HepG2 (cell line): Measurements from ENCODE around the gene UQCRC1. TPM values are rescaled to one million over a fixed set of nuclear protein-coding genes. Genes with fewer than 3 reads are reported as not detected.
A peak's percentile ranks its signal among the peaks of the same experiment; 100 is the strongest.

Experiments
- FOXJ3 ChIP-seq: sonication (generic); formaldehyde crosslinking; IDR thresholded peaks from 2 replicates; pipeline ENCODE4 v1.4.0; 2020; ENCODE audit warnings: missing genetic modification reagents, mild to moderate bottlenecking, borderline replicate concordance
- GLMP ChIP-seq: sonication (generic); formaldehyde crosslinking; IDR thresholded peaks from 2 replicates; pipeline ENCODE4 v1.9.0; 2021; ENCODE audit warnings: missing genetic modification reagents, mild to moderate bottlenecking, borderline replicate concordance
- KDM5A ChIP-seq: fragments of 200-600 bp; sonication (generic); IDR thresholded peaks from 2 replicates; pipeline ENCODE4 v1.7.0; 2018; ENCODE audit warnings: antibody characterized with exemption, mild to moderate bottlenecking, low read length, borderline replicate concordance
- NCOA2 ChIP-seq: sonication (generic); formaldehyde crosslinking; IDR thresholded peaks from 2 replicates; pipeline ENCODE4 v1.8.0; 2022; ENCODE audit warnings: inconsistent platforms
- NR2F6 ChIP-seq, 2 experiments: IDR thresholded peaks; 2 replicates each; pipeline ENCODE4 v1.6.1; 2016; ENCODE audit warnings: antibody characterized with exemption in 1 of 2, mild to moderate bottlenecking in 1 of 2
- SOX6 ChIP-seq, 2 experiments: fragments of 450-650 bp in 1 of 2; sonication (generic) in 1 of 2; formaldehyde crosslinking in 1 of 2; IDR thresholded peaks; 2 replicates each; pipeline versions ENCODE4 v1.4.0 to v1.6.1; 2017 to 2020; ENCODE audit warnings: antibody characterized with exemption in 1 of 2, mild to moderate bottlenecking in 1 of 2, missing genetic modification reagents in 1 of 2
- THYN1 ChIP-seq: sonication (generic); formaldehyde crosslinking; IDR thresholded peaks from 2 replicates; pipeline ENCODE4 v1.8.1; 2023; ENCODE audit warnings: low read depth, mild to moderate bottlenecking, moderate library complexity, missing genetic modification reagents, borderline replicate concordance
- U2AF1 ChIP-seq: fragments of 200-400 bp; formaldehyde crosslinking; optimal IDR thresholded peaks from 2 replicates; pipeline ENCODE3; 2017; ENCODE audit warnings: mild to moderate bottlenecking, low read depth, low read length
- ZNF317 ChIP-seq: sonication (generic); formaldehyde crosslinking; IDR thresholded peaks from 2 replicates; pipeline ENCODE4 v1.5.0; 2020; ENCODE audit warnings: mild to moderate bottlenecking, missing genetic modification reagents
- ZNF414 ChIP-seq: sonication (generic); formaldehyde crosslinking; IDR thresholded peaks from 2 replicates; pipeline ENCODE4 v1.5.0; 2020; ENCODE audit warnings: missing genetic modification reagents
- ZNF749 ChIP-seq: sonication (generic); formaldehyde crosslinking; IDR thresholded peaks from 2 replicates; pipeline ENCODE4 v1.8.0; 2022; ENCODE audit warnings: mild to moderate bottlenecking, missing genetic modification reagents, moderate library complexity, borderline replicate concordance
- ZNF766 ChIP-seq: sonication (generic); formaldehyde crosslinking; IDR thresholded peaks from 2 replicates; pipeline ENCODE4 v1.5.0; 2020; ENCODE audit warnings: missing genetic modification reagents, borderline replicate concordance
- polyA plus RNA-seq, 8 experiments: library from polyadenylated mRNA; depleted of rRNA in 3 of 8; stranded (reverse) in 7 of 8; unstranded in 1 of 8; fragments of >200 nt; fragmentation: Illumina TruSeq in 4 of 8; extraction: Trizol in 4 of 8; gene quantifications; 2 replicates each; pipeline versions ENCODE4 v1.2.1 to v1.2.3, GENCODE V29; 2011 to 2016; ENCODE audit warnings: low read depth in 4 of 8, missing spikeins in 1 of 8, mixed read lengths in 1 of 8; ENCODE audit not compliant: insufficient read depth in 1 of 8
- total RNA-seq, 5 experiments: library from RNA; depleted of rRNA; stranded (reverse); fragments of >200 nt; fragmentation: Illumina TruSeq; extraction: Trizol; gene quantifications; 2 replicates each; pipeline ENCODE4 v1.2.3, GENCODE V29; 2016; ENCODE audit warnings: low read depth in 1 of 5
- TF ChIP-seq, protein P1 (sequence below): sonication (generic); formaldehyde crosslinking; IDR thresholded peaks from 2 replicates; pipeline ENCODE4 v1.5.0; 2020; ENCODE audit warnings: mild to moderate bottlenecking, missing genetic modification reagents, borderline replicate concordance
- TF ChIP-seq, protein P2 (sequence below): sonication (generic); formaldehyde crosslinking; IDR thresholded peaks from 2 replicates; pipeline ENCODE4; 2020; ENCODE audit warnings: missing genetic modification reagents, mild to moderate bottlenecking, borderline replicate concordance
- TF ChIP-seq, protein P3 (sequence below), 2 experiments: sonication (generic) in 1 of 2; formaldehyde crosslinking in 1 of 2; IDR thresholded peaks; 2 replicates each; pipeline versions ENCODE4 v1.4.0 to v1.6.1; 2018 to 2020; ENCODE audit warnings: missing genetic modification reagents in 2 of 2, borderline replicate concordance in 1 of 2, low read depth in 1 of 2, mild to moderate bottlenecking in 1 of 2, missing biosample characterization in 1 of 2

The UQCRC1 gene
- total and polyA plus RNA-seq, 2 of the 13 experiments (the other 11 are each of a cell fraction or from before 2014, with no cell fraction given) = 316 to 680 TPM

DNA sequence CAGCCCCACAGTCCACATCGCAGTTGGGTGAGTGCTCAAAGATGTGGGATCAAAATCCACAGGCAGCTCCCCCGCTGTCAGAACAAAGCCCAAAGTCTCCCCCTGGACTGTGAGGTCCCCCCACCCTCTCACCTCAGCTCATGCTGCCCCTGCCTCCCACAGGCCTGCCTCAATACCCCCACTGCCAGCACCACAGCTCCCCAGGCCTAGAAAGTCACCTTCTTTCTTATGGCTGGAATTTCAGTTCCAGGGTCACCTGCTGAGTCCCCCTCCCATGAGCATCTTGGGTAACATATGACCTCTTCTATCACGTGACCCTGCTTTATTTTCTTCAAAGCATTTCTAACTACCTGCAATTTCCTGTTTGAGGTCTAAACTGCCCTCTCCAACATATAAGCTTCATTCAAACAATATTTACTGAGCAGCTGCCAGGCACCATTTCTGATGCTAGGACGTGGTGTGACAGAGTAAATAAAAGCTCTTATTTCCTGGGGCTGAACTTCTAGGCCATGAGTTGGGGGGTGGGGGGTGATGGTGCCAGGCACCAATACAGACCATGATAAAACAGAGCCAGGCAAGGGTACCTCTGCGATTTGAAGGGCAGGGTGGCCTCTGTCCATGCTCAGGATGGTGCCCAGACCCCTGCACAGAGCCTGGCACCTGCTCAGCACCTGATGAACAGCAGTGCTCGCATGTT, 14.6 kb upstream of the UQCRC1 start (continued):
- TF ChIP-seq, protein P1, sequence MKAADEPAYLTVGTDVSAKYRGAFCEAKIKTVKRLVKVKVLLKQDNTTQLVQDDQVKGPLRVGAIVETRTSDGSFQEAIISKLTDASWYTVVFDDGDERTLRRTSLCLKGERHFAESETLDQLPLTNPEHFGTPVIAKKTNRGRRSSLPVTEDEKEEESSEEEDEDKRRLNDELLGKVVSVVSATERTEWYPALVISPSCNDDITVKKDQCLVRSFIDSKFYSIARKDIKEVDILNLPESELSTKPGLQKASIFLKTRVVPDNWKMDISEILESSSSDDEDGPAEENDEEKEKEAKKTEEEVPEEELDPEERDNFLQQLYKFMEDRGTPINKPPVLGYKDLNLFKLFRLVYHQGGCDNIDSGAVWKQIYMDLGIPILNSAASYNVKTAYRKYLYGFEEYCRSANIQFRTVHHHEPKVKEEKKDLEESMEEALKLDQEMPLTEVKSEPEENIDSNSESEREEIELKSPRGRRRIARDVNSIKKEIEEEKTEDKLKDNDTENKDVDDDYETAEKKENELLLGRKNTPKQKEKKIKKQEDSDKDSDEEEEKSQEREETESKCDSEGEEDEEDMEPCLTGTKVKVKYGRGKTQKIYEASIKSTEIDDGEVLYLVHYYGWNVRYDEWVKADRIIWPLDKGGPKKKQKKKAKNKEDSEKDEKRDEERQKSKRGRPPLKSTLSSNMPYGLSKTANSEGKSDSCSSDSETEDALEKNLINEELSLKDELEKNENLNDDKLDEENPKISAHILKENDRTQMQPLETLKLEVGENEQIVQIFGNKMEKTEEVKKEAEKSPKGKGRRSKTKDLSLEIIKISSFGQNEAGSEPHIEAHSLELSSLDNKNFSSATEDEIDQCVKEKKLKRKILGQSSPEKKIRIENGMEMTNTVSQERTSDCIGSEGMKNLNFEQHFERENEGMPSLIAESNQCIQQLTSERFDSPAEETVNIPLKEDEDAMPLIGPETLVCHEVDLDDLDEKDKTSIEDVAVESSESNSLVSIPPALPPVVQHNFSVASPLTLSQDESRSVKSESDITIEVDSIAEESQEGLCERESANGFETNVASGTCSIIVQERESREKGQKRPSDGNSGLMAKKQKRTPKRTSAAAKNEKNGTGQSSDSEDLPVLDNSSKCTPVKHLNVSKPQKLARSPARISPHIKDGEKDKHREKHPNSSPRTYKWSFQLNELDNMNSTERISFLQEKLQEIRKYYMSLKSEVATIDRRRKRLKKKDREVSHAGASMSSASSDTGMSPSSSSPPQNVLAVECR (CRISPR knock-in tag) = peak; percentile 52; the same call in 1 of the 2 replicates
- TF ChIP-seq NCOA2 (CRISPR knock-in tag) (peak; percentile 58; the same call in 1 of the 2 replicates), ZNF766 (CRISPR knock-in tag) (no peak), NR2F6 (IDR thresholded peaks at IDR 0.05) (peak; percentile 85), NR2F6 (CRISPR knock-in tag; IDR thresholded peaks at IDR 0.05) (peak; percentile 83), ZNF317 (CRISPR knock-in tag) (peak; percentile 44; the same call in 1 of the 2 replicates), GLMP (CRISPR knock-in tag) (no peak), KDM5A (no peak), THYN1 (CRISPR knock-in tag) (no peak), ZNF749 (no peak), FOXJ3 (CRISPR knock-in tag) (peak; percentile 35; the same call in 1 of the 2 replicates), SOX6 (IDR thresholded peaks at IDR 0.05) (no peak), SOX6 (CRISPR knock-in tag; IDR thresholded peaks at IDR 0.05) (peak; percentile 86), ZNF414 (CRISPR knock-in tag) (no peak), U2AF1 (no peak)
- TF ChIP-seq, protein P2, sequence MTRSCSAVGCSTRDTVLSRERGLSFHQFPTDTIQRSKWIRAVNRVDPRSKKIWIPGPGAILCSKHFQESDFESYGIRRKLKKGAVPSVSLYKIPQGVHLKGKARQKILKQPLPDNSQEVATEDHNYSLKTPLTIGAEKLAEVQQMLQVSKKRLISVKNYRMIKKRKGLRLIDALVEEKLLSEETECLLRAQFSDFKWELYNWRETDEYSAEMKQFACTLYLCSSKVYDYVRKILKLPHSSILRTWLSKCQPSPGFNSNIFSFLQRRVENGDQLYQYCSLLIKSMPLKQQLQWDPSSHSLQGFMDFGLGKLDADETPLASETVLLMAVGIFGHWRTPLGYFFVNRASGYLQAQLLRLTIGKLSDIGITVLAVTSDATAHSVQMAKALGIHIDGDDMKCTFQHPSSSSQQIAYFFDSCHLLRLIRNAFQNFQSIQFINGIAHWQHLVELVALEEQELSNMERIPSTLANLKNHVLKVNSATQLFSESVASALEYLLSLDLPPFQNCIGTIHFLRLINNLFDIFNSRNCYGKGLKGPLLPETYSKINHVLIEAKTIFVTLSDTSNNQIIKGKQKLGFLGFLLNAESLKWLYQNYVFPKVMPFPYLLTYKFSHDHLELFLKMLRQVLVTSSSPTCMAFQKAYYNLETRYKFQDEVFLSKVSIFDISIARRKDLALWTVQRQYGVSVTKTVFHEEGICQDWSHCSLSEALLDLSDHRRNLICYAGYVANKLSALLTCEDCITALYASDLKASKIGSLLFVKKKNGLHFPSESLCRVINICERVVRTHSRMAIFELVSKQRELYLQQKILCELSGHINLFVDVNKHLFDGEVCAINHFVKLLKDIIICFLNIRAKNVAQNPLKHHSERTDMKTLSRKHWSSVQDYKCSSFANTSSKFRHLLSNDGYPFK (CRISPR knock-in tag) = 0 out of 2 replicates have a peak, but pooled peaks have one; percentile 7
- TF ChIP-seq, protein P3, sequence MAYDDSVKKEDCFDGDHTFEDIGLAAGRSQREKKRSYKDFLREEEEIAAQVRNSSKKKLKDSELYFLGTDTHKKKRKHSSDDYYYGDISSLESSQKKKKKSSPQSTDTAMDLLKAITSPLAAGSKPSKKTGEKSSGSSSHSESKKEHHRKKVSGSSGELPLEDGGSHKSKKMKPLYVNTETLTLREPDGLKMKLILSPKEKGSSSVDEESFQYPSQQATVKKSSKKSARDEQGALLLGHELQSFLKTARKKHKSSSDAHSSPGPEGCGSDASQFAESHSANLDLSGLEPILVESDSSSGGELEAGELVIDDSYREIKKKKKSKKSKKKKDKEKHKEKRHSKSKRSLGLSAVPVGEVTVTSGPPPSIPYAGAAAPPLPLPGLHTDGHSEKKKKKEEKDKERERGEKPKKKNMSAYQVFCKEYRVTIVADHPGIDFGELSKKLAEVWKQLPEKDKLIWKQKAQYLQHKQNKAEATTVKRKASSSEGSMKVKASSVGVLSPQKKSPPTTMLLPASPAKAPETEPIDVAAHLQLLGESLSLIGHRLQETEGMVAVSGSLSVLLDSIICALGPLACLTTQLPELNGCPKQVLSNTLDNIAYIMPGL (CRISPR knock-in tag; IDR thresholded peaks at IDR 0.05; ENCODE audit: borderline replicate concordance in 1 of 2, low read depth in 1 of 2) = peak in 1 of 2 experiments; percentile 46; a peak in 1 of 4 replicates
